ENCODE data around the gene MTMR12.

- TF ChIP-seq CTCF (IDR thresholded peaks at IDR 0.05) (no peak), EZH2 (IDR thresholded peaks at IDR 0.05; ENCODE audit: borderline replicate concordance, insufficient read depth, low read depth, low read length, poor library complexity, severe bottlenecking) (no peak)
Measured at GRCh38 chr5:32358611-32359010, 45.9 kb upstream of the MTMR12 start.
